ENCODE results near the gene PTPRG.

- TF ChIP-seq CTCF (IDR thresholded peaks at IDR 0.05) (no peak), POLR2A (IDR thresholded peaks at IDR 0.05) (no peak)
Observed at GRCh38 chr3:61665987-61666386, 104.6 kb downstream of the PTPRG start.

All from body of pancreas (tissue), 4 donors.